ENCODE data around the gene C10orf53. TPM values are rescaled to one million over a fixed set of nuclear protein-coding genes. Genes with fewer than 3 reads are reported as not detected.
A peak's percentile ranks its signal among the peaks of the same experiment; 100 is the strongest.

C10orf53 gene
- total RNA-seq, 1 donor from 2014 or later = not detected

GRCh38 chr10:49688261-49688846 lies 8.9 kb downstream of the C10orf53 start:
- Histone ChIP-seq H3K36me3 (ENCODE audit: control insufficient read depth, insufficient read depth, low read length) (no peaks in the 10 kb centered on the region), H3K4me3 (ENCODE audit: low read depth, low read length) (no peak overlapping the region), H3K27me3 (ENCODE audit: control insufficient read depth, insufficient read depth, low read length) (peaks cover 17% of the 10 kb centered on the region)
- TF ChIP-seq, protein P1, sequence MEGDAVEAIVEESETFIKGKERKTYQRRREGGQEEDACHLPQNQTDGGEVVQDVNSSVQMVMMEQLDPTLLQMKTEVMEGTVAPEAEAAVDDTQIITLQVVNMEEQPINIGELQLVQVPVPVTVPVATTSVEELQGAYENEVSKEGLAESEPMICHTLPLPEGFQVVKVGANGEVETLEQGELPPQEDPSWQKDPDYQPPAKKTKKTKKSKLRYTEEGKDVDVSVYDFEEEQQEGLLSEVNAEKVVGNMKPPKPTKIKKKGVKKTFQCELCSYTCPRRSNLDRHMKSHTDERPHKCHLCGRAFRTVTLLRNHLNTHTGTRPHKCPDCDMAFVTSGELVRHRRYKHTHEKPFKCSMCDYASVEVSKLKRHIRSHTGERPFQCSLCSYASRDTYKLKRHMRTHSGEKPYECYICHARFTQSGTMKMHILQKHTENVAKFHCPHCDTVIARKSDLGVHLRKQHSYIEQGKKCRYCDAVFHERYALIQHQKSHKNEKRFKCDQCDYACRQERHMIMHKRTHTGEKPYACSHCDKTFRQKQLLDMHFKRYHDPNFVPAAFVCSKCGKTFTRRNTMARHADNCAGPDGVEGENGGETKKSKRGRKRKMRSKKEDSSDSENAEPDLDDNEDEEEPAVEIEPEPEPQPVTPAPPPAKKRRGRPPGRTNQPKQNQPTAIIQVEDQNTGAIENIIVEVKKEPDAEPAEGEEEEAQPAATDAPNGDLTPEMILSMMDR (IDR thresholded peaks at IDR 0.05; ENCODE audit: insufficient read depth, low read length, severe bottlenecking) = no peak
- DNase-seq (ENCODE audit: low read depth) (no peak), FAIRE-seq (no peak)

DNA sequence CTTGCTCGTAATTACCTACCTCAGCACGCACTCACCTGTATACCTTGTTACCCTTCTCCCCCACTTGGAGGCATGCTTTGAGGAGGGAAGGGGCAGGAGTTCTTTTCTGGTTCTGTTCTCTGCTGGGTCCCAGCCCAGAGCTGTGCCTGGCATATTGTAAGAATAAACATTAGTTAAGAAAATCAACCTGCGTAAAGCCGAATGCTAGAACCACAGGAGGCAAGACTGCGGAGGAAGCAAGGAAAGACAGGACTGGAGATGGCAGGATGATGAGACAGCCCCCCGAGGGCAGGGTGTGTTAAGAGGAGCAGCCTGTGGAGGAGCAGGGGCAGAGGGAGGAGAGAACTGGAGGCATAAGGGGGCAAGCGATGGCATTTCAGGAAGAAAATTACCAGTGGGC lies 9.5 kb downstream of the C10orf53 start:
- no peak for FAIRE-seq
- peak; percentile 10 for DNase-seq (ENCODE audit: low read depth)
- H3K27me3 ChIP-seq (ENCODE audit: control insufficient read depth, insufficient read depth, low read length) = peaks cover 18% of the 10 kb centered on the region

DNA sequence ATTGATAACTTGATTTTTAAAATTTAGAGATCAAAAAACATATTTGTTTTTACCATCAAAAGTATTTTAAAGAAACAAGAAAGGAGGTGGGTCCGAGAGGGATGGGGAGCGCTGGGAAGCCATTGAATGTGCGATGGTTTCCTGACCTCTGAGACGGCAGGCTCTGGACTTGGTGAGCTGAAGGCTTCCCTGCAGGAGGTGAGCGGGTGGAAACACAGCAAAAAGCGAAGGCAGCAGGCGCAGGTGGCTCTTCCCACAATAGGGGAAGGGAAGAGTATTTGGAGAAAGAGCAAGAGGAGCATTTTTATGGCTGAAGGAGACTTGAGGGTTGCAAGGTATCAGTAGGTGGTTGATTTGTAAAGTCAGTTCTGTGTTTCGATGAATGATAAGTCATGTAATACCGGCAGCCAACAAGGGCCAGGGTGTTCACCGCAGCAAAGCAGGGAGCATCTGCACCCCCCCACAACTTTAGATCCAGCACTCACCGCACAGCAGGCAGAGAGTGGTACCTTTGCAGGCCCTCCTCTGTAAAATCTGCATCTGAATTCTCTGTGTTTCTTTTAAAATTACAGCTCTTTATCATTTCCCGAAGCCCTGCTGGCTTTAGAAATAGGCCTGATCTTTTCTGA lies 10.5 kb downstream of the C10orf53 start:
- H3K36me3 ChIP-seq (ENCODE audit: control insufficient read depth, insufficient read depth, low read length) = no peaks in the 10 kb centered on the region
- FAIRE-seq (no peak), DNase-seq (ENCODE audit: low read depth) (no peak)
- peaks cover 18% of the 10 kb centered on the region for H3K27me3 ChIP-seq (ENCODE audit: control insufficient read depth, insufficient read depth, low read length)
- no peak overlapping the region for H3K4me3 ChIP-seq (ENCODE audit: low read depth, low read length)
- TF ChIP-seq, protein P1 (IDR thresholded peaks at IDR 0.05; ENCODE audit: insufficient read depth, low read length, severe bottlenecking) = no peak

More for the DNA sequence above, 9.5 kb downstream of the C10orf53 start:
- no peak overlapping the region for H3K4me3 ChIP-seq (ENCODE audit: low read depth, low read length)
- TF ChIP-seq, protein P1 (IDR thresholded peaks at IDR 0.05; ENCODE audit: insufficient read depth, low read length, severe bottlenecking) = no peak
- H3K36me3 ChIP-seq (ENCODE audit: control insufficient read depth, insufficient read depth, low read length) = no peaks in the 10 kb centered on the region

DNA sequence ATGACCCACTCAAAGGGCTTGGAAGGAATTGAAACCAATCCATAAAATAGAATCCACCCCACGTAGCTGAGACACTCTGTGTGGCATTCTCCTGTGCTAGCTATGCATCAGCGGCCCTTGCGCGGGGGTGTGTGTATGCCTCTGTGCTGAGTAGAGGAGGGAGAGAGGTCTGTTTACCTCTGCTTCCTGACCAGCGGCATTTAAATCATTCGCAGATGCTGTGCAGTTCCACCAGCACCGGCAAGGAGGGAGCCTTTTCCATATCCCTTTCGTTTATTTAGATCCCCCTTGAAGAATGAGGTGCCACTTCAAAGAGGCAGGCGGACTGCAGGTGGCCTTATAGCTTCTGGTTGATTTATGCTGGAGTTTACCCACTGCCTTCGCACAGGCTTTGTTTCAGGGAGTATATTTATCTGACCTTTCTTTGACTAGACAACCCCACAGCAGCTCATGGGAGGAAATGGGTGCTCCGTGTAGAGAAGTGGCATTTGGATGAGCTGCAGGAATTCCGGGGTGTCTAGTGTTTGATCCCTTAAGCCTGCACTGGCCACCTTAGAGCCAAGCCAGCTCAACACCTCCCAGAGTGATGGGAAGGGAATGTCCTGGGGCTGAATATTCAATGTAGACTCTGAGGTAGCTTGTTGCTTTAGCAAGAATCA lies 11.4 kb downstream of the C10orf53 start:
- Histone ChIP-seq H3K4me3 (ENCODE audit: low read depth, low read length) (no peak overlapping the region), H3K36me3 (ENCODE audit: control insufficient read depth, insufficient read depth, low read length) (no peaks in the 10 kb centered on the region), H3K27me3 (ENCODE audit: control insufficient read depth, insufficient read depth, low read length) (peaks cover 18% of the 10 kb centered on the region)
- FAIRE-seq (no peak), DNase-seq (ENCODE audit: low read depth) (no peak)
- TF ChIP-seq, protein P1 (IDR thresholded peaks at IDR 0.05; ENCODE audit: insufficient read depth, low read length, severe bottlenecking) = no peak

- H3K27me3 ChIP-seq (ENCODE audit: control insufficient read depth, insufficient read depth, low read length) = peaks cover 18% of the 10 kb centered on the region
- H3K4me3 ChIP-seq (ENCODE audit: low read depth, low read length) = no peak overlapping the region
- FAIRE-seq = no peak
- TF ChIP-seq, protein P1 (IDR thresholded peaks at IDR 0.05; ENCODE audit: insufficient read depth, low read length, severe bottlenecking) = no peak
- H3K36me3 ChIP-seq (ENCODE audit: control insufficient read depth, insufficient read depth, low read length) = no peaks in the 10 kb centered on the region
- no peak for DNase-seq (ENCODE audit: low read depth)
These were observed 12.1 kb downstream of the C10orf53 start for GRCh38 chr10:49691588-49691987.

All from bronchial epithelial cell (primary cell).